Endothelial cell of umbilical vein (primary cell): Measurements from ENCODE around the gene PRDM16. TPM values are rescaled to one million over a fixed set of nuclear protein-coding genes. Genes with fewer than 3 reads are reported as not detected.

Experiments used
- BruUV-seq: library from RNA; stranded (reverse); fragments of 400-500 nt; replicated peaks from 2 replicates; lab custom pipeline; 2021; lab: Mats Ljungman, UMichigan
- CTCF ChIA-PET: fragments of 300-600, 350-600 bp; sonication (Branson Sonifier 250); formaldehyde crosslinking; loops from one replicate; lab custom pipeline; 2021; ENCODE audit warnings: antibody characterized with exemption, inconsistent platforms; lab: Charles Lee
- POLR2A ChIA-PET: fragments of 300-600, 350-600 bp; sonication (Branson Sonifier 250); formaldehyde crosslinking; loops from one replicate; lab custom pipeline; 2021; ENCODE audit warnings: antibody characterized with exemption, inconsistent platforms; lab: Charles Lee
- DNase-seq: peaks from one replicate; pipeline ENCODE4 v3.0.0-alpha.2; 2011; ENCODE audit warnings: low read depth, low spot score
- FAIRE-seq: peaks from 2 replicates; lab custom pipeline; 2011; peaks lifted over from hg19 to GRCh38; lab: Jason Lieb, UNC
- H2AFZ ChIP-seq: 2 replicates; pipeline ENCODE4 v1.6.0; 2012; ENCODE audit warnings: low read depth, low read length, control low read depth, inconsistent platforms
- H3K27ac ChIP-seq: 2 replicates; pipeline ENCODE4 v1.5.1; 2011; ENCODE audit warnings: low read depth, mild to moderate bottlenecking, control low read depth, low read length, moderate library complexity; ENCODE audit not compliant: insufficient read depth
- H3K27me3 ChIP-seq, 2 experiments: 2 replicates each; pipeline versions ENCODE4 v1.6.0 to v1.6.1; 2011; ENCODE audit warnings: low read length in 2 of 2, mixed read lengths in 1 of 2; ENCODE audit not compliant: control insufficient read depth in 2 of 2, insufficient read depth in 2 of 2
- H3K36me3 ChIP-seq, 2 experiments: 2 replicates in 1 of 2; 3 replicates in 1 of 2; pipeline ENCODE4 v1.5.1; 2011; ENCODE audit warnings: low read length in 2 of 2, mild to moderate bottlenecking in 1 of 2, moderate library complexity in 1 of 2; ENCODE audit not compliant: control insufficient read depth in 2 of 2, insufficient read depth in 2 of 2; ENCODE audit errors: extremely low read depth in 1 of 2
- H3K4me1 ChIP-seq: 3 replicates; pipeline ENCODE4 v1.5.1; 2011; ENCODE audit warnings: mild to moderate bottlenecking, low read length; ENCODE audit not compliant: control insufficient read depth, insufficient read depth; ENCODE audit errors: extremely low read depth
- H3K4me2 ChIP-seq: 2 replicates; pipeline ENCODE4 v1.6.1; 2011; ENCODE audit warnings: low read length, control low read depth, mixed read lengths; ENCODE audit not compliant: insufficient read depth
- H3K4me3 ChIP-seq, 3 experiments: fragments of 200-600 bp in 1 of 3; sonication (generic), shearing (Covaris generic) in 1 of 3; replicated peaks in 1 of 3; 2 replicates each; pipeline ENCODE4 v1.5.1; 2011 to 2016; ENCODE audit warnings: control low read depth in 3 of 3, low read length in 3 of 3, mild to moderate bottlenecking in 2 of 3, inconsistent platforms in 1 of 3, low read depth in 1 of 3, moderate library complexity in 1 of 3; ENCODE audit not compliant: insufficient read depth in 1 of 3
- H3K79me2 ChIP-seq: 2 replicates; pipeline ENCODE4 v1.6.0; 2012; ENCODE audit warnings: low read length, inconsistent platforms; ENCODE audit not compliant: control insufficient read depth, insufficient read depth
- H3K9ac ChIP-seq: replicated peaks from 2 replicates; pipeline ENCODE3; 2011; ENCODE audit warnings: low read length, control low read depth; ENCODE audit not compliant: insufficient read depth; ENCODE audit errors: extremely low read depth
- H3K9me1 ChIP-seq: replicated peaks from 3 replicates; pipeline ENCODE4 v1.6.0; 2011; ENCODE audit warnings: mild to moderate bottlenecking, low read length; ENCODE audit not compliant: control insufficient read depth, insufficient read depth; ENCODE audit errors: extremely low read depth
- H3K9me3 ChIP-seq: replicated peaks from 2 replicates; pipeline ENCODE4 v1.5.1; 2012; ENCODE audit warnings: low read length, inconsistent platforms; ENCODE audit not compliant: control insufficient read depth, insufficient read depth
- H4K20me1 ChIP-seq: replicated peaks from 2 replicates; pipeline ENCODE3; 2011; ENCODE audit warnings: mild to moderate bottlenecking, low read length; ENCODE audit not compliant: control insufficient read depth, insufficient read depth; ENCODE audit errors: extremely low read depth
- EZH2 ChIP-seq: IDR thresholded peaks from 2 replicates; pipeline ENCODE4 v1.6.1; 2012; ENCODE audit warnings: borderline replicate concordance, low read depth, mild to moderate bottlenecking, moderate library complexity, low read length, inconsistent platforms; ENCODE audit not compliant: severe bottlenecking
- FOS ChIP-seq: IDR thresholded peaks from 2 replicates; pipeline ENCODE4 v1.6.1; 2011; ENCODE audit warnings: mild to moderate bottlenecking, low read length, moderate library complexity, borderline replicate concordance; ENCODE audit not compliant: insufficient read depth
- GATA2 ChIP-seq: IDR thresholded peaks from 2 replicates; pipeline ENCODE4 v1.7.0; 2011; ENCODE audit warnings: low read depth, mild to moderate bottlenecking, moderate library complexity, mixed read lengths, low read length; ENCODE audit not compliant: insufficient read length, insufficient read depth
- JUN ChIP-seq: IDR thresholded peaks from 2 replicates; pipeline ENCODE4 v1.6.1; 2011; ENCODE audit warnings: borderline replicate concordance, low read depth; ENCODE audit not compliant: insufficient read length, insufficient read depth
- MYC ChIP-seq: IDR thresholded peaks from one replicate; pipeline ENCODE4 v1.6.1; 2011; ENCODE audit warnings: mild to moderate bottlenecking, low read depth, low read length
- POLR2A ChIP-seq: IDR thresholded peaks from 2 replicates; pipeline ENCODE4 v1.6.1; 2012; ENCODE audit warnings: low read depth, mild to moderate bottlenecking, control low read depth, low read length
- POLR2AphosphoS5 ChIP-seq: IDR thresholded peaks from 2 replicates; pipeline ENCODE4 v1.6.1; 2012; ENCODE audit warnings: low read depth, mild to moderate bottlenecking, control low read depth, low read length, moderate library complexity; ENCODE audit not compliant: insufficient read depth
- dilution Hi-C: fragments of 300-500 bp; cut with MboI; formaldehyde crosslinking; loops from one replicate; pipeline ENCODE4 v1.15.0; 2019; ENCODE audit warnings: low sequenced_read_pairs; ENCODE audit not compliant: extremely low pct_ligation_motif_present
- intact Hi-C: fragments of 100-400 bp; cut with micrococcal nuclease; formaldehyde crosslinking; loops from one replicate; pipeline ENCODE4 v1.10.0; 2022
- polyA plus RNA-seq, 4 experiments: library from polyadenylated mRNA; depleted of rRNA in 3 of 4; stranded (reverse) in 3 of 4; unstranded in 1 of 4; fragments of >200 nt; gene quantifications; 2 replicates each; pipeline versions ENCODE4 v1.2.1 to v1.2.3, GENCODE V29; 2011 to 2012; ENCODE audit warnings: missing spikeins in 1 of 4
- total RNA-seq: library from RNA; stranded (reverse); gene quantifications from 2 replicates; pipeline ENCODE4 v1.2.3, GENCODE V29; 2021
- TF ChIP-seq, protein P1 (sequence below), 2 donors: IDR thresholded peaks; 1 replicate in 1 of 2; 2 replicates in 1 of 2; pipeline ENCODE4 v1.5.1; 2011; ENCODE audit warnings: low read length in 2 of 2, mild to moderate bottlenecking in 2 of 2, moderate library complexity in 2 of 2, control low read depth in 1 of 2, inconsistent platforms in 1 of 2, low read depth in 1 of 2; ENCODE audit not compliant: insufficient read depth in 1 of 2; ENCODE audit errors: extremely low read depth in 1 of 2
- TF ChIP-seq, protein P2 (sequence below): IDR thresholded peaks from 2 replicates; pipeline ENCODE4 v1.6.1; 2011; ENCODE audit not compliant: insufficient read depth, insufficient read length

PRDM16 gene
- total and polyA plus RNA-seq, 2 donors (not counting 3 experiments of a cell fraction or from before 2014, with no cell fraction given), result not detected

GRCh38 chr1:3034162-3034561 is 34.8 kb upstream of the PRDM16 start:
- POLR2A ChIA-PET, result no interaction called here

More at GRCh38 chr1:3034162-3034561, 34.8 kb upstream of the PRDM16 start:
- no peaks in the 10 kb centered on the region for H4K20me1 ChIP-seq
- H3K4me2 ChIP-seq, result no peak overlapping the region
- H3K9me1 ChIP-seq, result no peaks in the 10 kb centered on the region
- dilution Hi-C loops, result no loop called here
- TF ChIP-seq POLR2AphosphoS5, result no peak
- no peak for TF ChIP-seq JUN
- TF ChIP-seq GATA2, result no peak
- no peak for TF ChIP-seq MYC
- no peak for TF ChIP-seq EZH2
- TF ChIP-seq, protein P1, sequence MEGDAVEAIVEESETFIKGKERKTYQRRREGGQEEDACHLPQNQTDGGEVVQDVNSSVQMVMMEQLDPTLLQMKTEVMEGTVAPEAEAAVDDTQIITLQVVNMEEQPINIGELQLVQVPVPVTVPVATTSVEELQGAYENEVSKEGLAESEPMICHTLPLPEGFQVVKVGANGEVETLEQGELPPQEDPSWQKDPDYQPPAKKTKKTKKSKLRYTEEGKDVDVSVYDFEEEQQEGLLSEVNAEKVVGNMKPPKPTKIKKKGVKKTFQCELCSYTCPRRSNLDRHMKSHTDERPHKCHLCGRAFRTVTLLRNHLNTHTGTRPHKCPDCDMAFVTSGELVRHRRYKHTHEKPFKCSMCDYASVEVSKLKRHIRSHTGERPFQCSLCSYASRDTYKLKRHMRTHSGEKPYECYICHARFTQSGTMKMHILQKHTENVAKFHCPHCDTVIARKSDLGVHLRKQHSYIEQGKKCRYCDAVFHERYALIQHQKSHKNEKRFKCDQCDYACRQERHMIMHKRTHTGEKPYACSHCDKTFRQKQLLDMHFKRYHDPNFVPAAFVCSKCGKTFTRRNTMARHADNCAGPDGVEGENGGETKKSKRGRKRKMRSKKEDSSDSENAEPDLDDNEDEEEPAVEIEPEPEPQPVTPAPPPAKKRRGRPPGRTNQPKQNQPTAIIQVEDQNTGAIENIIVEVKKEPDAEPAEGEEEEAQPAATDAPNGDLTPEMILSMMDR (IDR thresholded peaks at IDR 0.05; ENCODE audit: extremely low read depth in 1 of 2, insufficient read depth in 1 of 2, low read depth in 1 of 2, low read length in 2 of 2), result no peak
- TF ChIP-seq, protein P2, sequence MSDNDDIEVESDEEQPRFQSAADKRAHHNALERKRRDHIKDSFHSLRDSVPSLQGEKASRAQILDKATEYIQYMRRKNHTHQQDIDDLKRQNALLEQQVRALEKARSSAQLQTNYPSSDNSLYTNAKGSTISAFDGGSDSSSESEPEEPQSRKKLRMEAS, result no peak
- no peak for TF ChIP-seq FOS
- TF ChIP-seq POLR2A, result no peak
- no peaks in the 10 kb centered on the region for H3K27me3 ChIP-seq
- H3K79me2 ChIP-seq, result no peaks in the 10 kb centered on the region
- no peak overlapping the region for H3K27ac ChIP-seq
- no peak overlapping the region for H3K4me3 ChIP-seq
- no peak for FAIRE-seq
- CTCF ChIA-PET, result no interaction called here
- no peaks in the 10 kb centered on the region for H3K9me3 ChIP-seq
- intact Hi-C loops, result no loop called here
- no peak for DNase-seq
- no peak overlapping the region for H3K9ac ChIP-seq
- no peaks in the 10 kb centered on the region for H3K4me1 ChIP-seq
- H3K36me3 ChIP-seq, result no peaks in the 10 kb centered on the region
- BruUV-seq, result no TSS peak
- H2AFZ ChIP-seq, result no peak overlapping the region
